Erythroblast (primary cell): Measurements from ENCODE around the gene SERPINC1.

Experiments used
- GATA1 ChIP-seq: IDR thresholded peaks from 2 replicates; pipeline ENCODE4 v1.6.1; 2011; ENCODE audit warnings: low read depth, mild to moderate bottlenecking, control low read depth, low read length, moderate library complexity
- POLR2A ChIP-seq: IDR thresholded peaks from 2 replicates; pipeline ENCODE4 v1.6.1; 2011; ENCODE audit warnings: mild to moderate bottlenecking, low read length

DNA sequence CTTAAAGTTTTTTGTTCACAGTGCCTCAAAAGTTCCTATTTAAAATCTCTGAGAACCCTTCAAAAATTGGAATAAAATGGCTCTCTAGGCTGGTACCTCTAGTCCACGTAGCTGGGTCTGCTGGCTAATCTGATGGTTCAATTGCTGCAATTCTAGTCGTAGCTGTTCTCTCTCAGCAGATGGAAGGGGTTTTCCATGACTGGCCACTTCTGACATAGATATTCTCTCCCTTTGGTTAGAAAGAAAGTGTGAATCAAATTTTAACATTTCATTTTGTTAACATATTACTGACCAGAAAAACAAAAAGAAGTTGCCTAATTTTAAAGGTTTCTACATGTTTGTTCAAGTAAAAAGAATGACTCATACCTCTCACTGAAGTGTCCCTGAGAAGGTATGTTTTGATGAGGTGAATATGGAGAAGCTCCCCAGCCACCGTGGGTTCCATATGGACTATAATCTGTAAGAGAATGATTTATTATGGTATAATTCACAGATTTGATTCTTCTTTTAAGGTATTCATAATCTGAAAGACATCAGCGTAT is 29.3 kb upstream of the SERPINC1 start:
- TF ChIP-seq POLR2A (no peak), GATA1 (no peak)
